ENCODE results near the gene TSR3. TPM values are rescaled to one million over a fixed set of nuclear protein-coding genes. Genes with fewer than 3 reads are reported as not detected.

Gene TSR3
- total RNA-seq, 2 donors from 2014 or later, result 64.9 to 67.4 TPM

DNA sequence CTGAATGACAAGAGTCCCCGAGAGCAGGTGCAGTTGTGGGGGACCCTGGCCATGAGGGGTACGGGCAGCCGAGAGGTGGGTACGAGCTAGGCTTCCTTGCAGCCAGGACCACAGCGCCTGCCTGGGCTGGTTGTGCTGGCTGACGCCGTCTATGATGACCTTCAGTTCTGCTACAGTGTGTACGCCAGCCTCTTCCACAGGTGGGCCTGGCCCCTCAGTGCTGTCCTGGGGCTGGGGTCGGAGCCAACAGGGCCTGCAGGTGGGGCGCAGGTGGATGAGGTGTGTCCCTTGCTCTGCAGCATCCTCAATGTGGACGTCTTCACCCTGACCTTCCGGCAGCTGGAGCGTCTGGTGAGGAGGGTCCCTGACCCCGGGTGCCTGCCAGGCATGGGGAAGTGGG lies 7.2 kb downstream of the TSR3 start:
- peaks cover 22% of the 10 kb centered on the region for H3K27me3 ChIP-seq (ENCODE audit: control insufficient read depth, insufficient read depth, low read length, poor library complexity, severe bottlenecking)
- 90 to 94% methylated on average over 12 to 14 of the region's 14 CpGs for WGBS, 2 experiments (ENCODE audit: insufficient coverage in 1 of 2, insufficient read length in 1 of 2)
- TF ChIP-seq, protein P1, sequence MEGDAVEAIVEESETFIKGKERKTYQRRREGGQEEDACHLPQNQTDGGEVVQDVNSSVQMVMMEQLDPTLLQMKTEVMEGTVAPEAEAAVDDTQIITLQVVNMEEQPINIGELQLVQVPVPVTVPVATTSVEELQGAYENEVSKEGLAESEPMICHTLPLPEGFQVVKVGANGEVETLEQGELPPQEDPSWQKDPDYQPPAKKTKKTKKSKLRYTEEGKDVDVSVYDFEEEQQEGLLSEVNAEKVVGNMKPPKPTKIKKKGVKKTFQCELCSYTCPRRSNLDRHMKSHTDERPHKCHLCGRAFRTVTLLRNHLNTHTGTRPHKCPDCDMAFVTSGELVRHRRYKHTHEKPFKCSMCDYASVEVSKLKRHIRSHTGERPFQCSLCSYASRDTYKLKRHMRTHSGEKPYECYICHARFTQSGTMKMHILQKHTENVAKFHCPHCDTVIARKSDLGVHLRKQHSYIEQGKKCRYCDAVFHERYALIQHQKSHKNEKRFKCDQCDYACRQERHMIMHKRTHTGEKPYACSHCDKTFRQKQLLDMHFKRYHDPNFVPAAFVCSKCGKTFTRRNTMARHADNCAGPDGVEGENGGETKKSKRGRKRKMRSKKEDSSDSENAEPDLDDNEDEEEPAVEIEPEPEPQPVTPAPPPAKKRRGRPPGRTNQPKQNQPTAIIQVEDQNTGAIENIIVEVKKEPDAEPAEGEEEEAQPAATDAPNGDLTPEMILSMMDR (conservative IDR thresholded peaks at IDR 0.05), result no peak
- no peak overlapping the region for H3K4me3 ChIP-seq (ENCODE audit: low read length)
- Mint-ChIP-seq H3K4me1 (no peaks in the 10 kb centered on the region), H3K4me3 (no peak overlapping the region), H3K27ac (no peak overlapping the region), H3K27me3 (ENCODE audit: insufficient read depth) (no peaks in the 10 kb centered on the region), H3K9me3 (no peaks in the 10 kb centered on the region), H3K36me3 (ENCODE audit: low read depth) (peaks cover 4% of the 10 kb centered on the region)
- no peak for DNase-seq
- H3K36me3 ChIP-seq (ENCODE audit: control insufficient read depth, insufficient read depth, low read length), result peaks cover 11% of the 10 kb centered on the region
- no peaks in the 10 kb centered on the region for H3K4me1 ChIP-seq (ENCODE audit: control insufficient read depth, insufficient read depth, low read length)
- H3K9ac ChIP-seq (ENCODE audit: extremely low read depth, low read length, poor library complexity, severe bottlenecking), result no peak overlapping the region
- no peaks in the 10 kb centered on the region for H3K9me3 ChIP-seq (ENCODE audit: control insufficient read depth, low read length)
- H3K27ac ChIP-seq (ENCODE audit: low read depth, low read length), result no peak overlapping the region

DNA sequence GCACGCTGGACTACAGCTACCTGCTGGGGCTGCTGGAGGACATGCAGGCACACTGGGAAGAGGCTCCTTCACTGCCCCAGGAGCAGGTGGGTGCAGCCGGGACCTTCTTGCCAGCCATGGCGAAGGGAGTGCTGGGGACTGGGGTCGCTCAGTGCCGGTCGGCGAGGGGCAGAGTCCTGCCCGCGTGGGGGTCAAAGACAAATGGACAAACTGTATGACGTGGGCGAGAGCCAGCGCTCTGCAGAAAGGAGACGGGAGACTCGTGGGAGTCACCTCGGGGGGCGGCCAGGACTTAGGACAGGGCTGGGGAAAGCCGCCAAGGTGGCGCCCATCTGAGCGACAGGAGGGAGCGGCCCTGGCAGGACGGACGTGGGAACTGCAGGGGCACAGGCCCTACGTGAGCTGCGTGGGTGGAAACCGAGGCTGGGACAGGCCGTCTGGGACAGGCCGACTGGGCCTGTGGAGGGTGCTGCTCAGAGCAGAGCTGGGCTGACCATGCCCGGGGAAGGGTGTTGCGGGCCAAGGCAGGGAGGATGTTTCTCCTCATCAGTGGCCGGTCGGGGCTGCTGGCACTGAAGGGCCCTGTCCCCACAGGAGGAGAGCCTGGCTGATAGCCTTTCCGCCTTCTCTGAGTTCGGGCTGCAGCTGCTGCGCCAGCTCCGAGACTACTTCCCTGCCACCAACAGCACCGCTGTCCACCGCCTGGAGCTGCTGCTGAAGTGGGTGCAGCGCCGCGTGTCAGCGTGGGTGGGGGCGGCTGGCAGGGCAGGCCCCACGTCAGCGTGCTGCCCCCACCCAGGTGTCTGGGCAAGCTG lies 8.0 kb downstream of the TSR3 start:
- Mint-ChIP-seq H3K9me3 (no peaks in the 10 kb centered on the region), H3K4me1 (no peaks in the 10 kb centered on the region), H3K36me3 (ENCODE audit: low read depth) (no peaks in the 10 kb centered on the region), H3K27me3 (ENCODE audit: insufficient read depth) (no peaks in the 10 kb centered on the region), H3K27ac (no peak overlapping the region), H3K4me3 (peak overlapping the region; percentile 43)
- Histone ChIP-seq H3K4me1 (ENCODE audit: control insufficient read depth, insufficient read depth, low read length) (no peaks in the 10 kb centered on the region), H3K27ac (ENCODE audit: low read depth, low read length) (no peak overlapping the region), H3K27me3 (ENCODE audit: control insufficient read depth, insufficient read depth, low read length, poor library complexity, severe bottlenecking) (peaks cover 22% of the 10 kb centered on the region), H3K9ac (ENCODE audit: extremely low read depth, low read length, poor library complexity, severe bottlenecking) (no peak overlapping the region), H3K36me3 (ENCODE audit: control insufficient read depth, insufficient read depth, low read length) (peaks cover 2% of the 10 kb centered on the region), H3K4me3 (ENCODE audit: low read length) (peak overlapping the region; percentile 71), H3K9me3 (ENCODE audit: control insufficient read depth, low read length) (no peaks in the 10 kb centered on the region)
- TF ChIP-seq, protein P1 (conservative IDR thresholded peaks at IDR 0.05), result no peak
- WGBS, 2 experiments (ENCODE audit: insufficient coverage in 1 of 2, insufficient read length in 1 of 2), result 47 to 50% methylated on average over 39 to 44 of the region's 44 CpGs
- DNase-seq, result no peak

- peak overlapping the region; percentile 71 for H3K4me3 ChIP-seq (ENCODE audit: low read length)
- H3K4me3 Mint-ChIP-seq, result peak overlapping the region; percentile 43
These were observed 8.9 kb downstream of the TSR3 start for GRCh38 chr16:1342526-1343427.

More at GRCh38 chr16:1342526-1343427, 8.9 kb downstream of the TSR3 start:
- Histone ChIP-seq H3K27me3 (ENCODE audit: control insufficient read depth, insufficient read depth, low read length, poor library complexity, severe bottlenecking) (peaks cover 22% of the 10 kb centered on the region), H3K36me3 (ENCODE audit: control insufficient read depth, insufficient read depth, low read length) (no peaks in the 10 kb centered on the region), H3K9ac (ENCODE audit: extremely low read depth, low read length, poor library complexity, severe bottlenecking) (no peak overlapping the region), H3K27ac (ENCODE audit: low read depth, low read length) (no peak overlapping the region), H3K9me3 (ENCODE audit: control insufficient read depth, low read length) (no peaks in the 10 kb centered on the region), H3K4me1 (ENCODE audit: control insufficient read depth, insufficient read depth, low read length) (no peaks in the 10 kb centered on the region)
- Mint-ChIP-seq H3K9me3 (no peaks in the 10 kb centered on the region), H3K4me1 (no peaks in the 10 kb centered on the region), H3K36me3 (ENCODE audit: low read depth) (no peaks in the 10 kb centered on the region), H3K27me3 (ENCODE audit: insufficient read depth) (no peaks in the 10 kb centered on the region), H3K27ac (no peak overlapping the region)
- peak; percentile 100 for DNase-seq
- TF ChIP-seq, protein P1 (conservative IDR thresholded peaks at IDR 0.05), result no peak
- 11 to 20% methylated on average over 11 to 49 of the region's 49 CpGs for WGBS, 2 experiments (ENCODE audit: insufficient coverage in 1 of 2, insufficient read length in 1 of 2)

Measured in endodermal cell (in vitro differentiated cells).